ENCODE data around the gene TCP11L1.
"Not testable (repeated sequence)": the region's sequence is repeated elsewhere in the genome, so short reads cannot be mapped to it uniquely, and the experiment has no call there.

TCP11L1 gene

DNA sequence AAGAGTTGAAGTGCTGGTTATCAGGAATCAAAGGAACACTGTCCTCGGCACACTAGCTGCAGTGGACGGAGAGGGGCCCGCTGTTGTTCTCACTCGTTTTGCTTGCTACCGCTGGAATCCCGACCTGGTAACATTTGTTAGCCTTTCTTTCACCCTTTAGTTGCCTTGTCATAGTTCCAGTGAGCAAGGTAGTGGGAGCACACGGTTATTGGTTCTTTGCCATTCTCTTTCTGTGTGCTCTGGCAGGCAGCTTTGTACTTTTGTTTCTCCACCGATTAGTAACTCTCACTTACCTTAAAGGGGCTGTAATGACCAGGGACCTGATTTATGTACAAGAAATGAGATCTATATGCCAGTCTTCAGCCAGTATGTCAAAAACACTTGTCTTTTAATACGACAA lies 21.9 kb upstream of the TCP11L1 start:
- Histone ChIP-seq H3K4me3 (ENCODE audit: low read length) (peak overlapping the region; percentile 86), H3K4me1 (ENCODE audit: insufficient read depth, low read length) (peaks cover 10% of the 10 kb centered on the region), H3K36me3 (ENCODE audit: insufficient read depth, low read length) (no peaks in the 10 kb centered on the region), H3K9me3 (ENCODE audit: low read length) (no peaks in the 10 kb centered on the region), H2AFZ (ENCODE audit: low read depth, low read length) (no peak overlapping the region), H3K27me3 (ENCODE audit: insufficient read depth, low read length) (no peaks in the 10 kb centered on the region)

DNA sequence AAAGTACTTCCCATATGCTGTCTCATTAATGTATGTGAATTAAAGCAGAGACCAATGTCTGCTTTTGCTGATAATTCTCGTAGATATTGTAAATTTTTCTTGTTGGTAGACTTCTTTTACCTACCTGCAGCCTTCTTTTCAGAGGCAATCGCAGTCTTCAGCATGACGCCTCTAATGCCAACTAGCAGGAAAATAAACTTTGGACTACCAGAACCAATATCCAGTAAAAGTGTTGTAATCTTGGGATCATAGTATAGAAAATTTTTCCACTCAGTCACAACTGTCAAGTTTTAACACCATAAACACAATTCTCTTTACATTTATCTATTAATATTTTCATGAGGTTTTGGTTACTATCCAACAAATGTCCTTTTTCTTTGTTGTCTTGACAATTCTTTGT lies 21.4 kb upstream of the TCP11L1 start:
- no peak overlapping the region for H2AFZ ChIP-seq (ENCODE audit: low read depth, low read length)
- peaks cover 10% of the 10 kb centered on the region for H3K4me1 ChIP-seq (ENCODE audit: insufficient read depth, low read length)
- no peaks in the 10 kb centered on the region for H3K36me3 ChIP-seq (ENCODE audit: insufficient read depth, low read length)
- H3K27me3 ChIP-seq (ENCODE audit: insufficient read depth, low read length) = no peaks in the 10 kb centered on the region
- no peak overlapping the region for H3K4me3 ChIP-seq (ENCODE audit: low read length)
- H3K9me3 ChIP-seq (ENCODE audit: low read length) = no peaks in the 10 kb centered on the region

DNA sequence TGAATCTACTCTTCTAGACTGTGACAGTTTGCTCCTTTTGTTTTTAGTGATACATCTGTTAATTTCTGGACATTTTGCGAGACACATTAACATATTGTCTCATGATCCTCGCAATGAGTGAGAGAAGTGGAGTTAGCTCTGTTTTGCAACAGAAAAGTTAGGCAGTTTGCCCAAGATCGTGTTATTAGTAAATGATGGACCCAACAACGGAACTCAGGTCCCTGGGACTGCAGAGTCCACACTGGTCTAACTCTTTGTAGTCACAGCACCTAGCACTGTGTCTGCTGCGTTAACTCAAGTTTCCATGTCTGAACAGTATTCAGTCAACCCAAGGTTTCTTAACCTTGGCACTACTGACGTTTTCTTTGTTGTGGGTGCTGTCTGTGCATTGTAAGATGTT lies 20.5 kb upstream of the TCP11L1 start:
- no peaks in the 10 kb centered on the region for H3K36me3 ChIP-seq (ENCODE audit: insufficient read depth, low read length)

DNA sequence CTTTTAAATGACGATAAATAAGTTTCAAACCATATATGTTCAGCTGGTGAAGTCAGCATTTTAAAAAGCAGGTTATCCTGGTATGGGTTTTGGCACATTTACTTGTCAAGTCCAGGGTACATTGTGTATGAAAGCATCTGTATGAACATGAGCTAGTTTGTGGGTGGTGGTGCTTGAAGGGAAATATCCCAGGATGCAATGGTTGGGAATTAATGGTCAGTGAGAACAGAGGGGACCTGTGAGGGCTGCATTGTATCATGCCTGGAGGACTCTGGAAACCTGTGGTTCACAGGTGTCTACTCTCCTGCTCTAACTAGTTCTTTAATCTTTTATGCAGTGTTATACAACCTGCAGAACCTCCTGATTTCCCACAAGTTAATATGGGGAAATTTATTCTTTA lies 17.9 kb upstream of the TCP11L1 start:
- Histone ChIP-seq H3K36me3 (ENCODE audit: insufficient read depth, low read length) (no peaks in the 10 kb centered on the region), H3K4me3 (ENCODE audit: low read length) (no peak overlapping the region), H2AFZ (ENCODE audit: low read depth, low read length) (no peak overlapping the region), H3K27me3 (ENCODE audit: insufficient read depth, low read length) (no peaks in the 10 kb centered on the region), H3K9me3 (ENCODE audit: low read length) (no peaks in the 10 kb centered on the region), H3K4me1 (ENCODE audit: insufficient read depth, low read length) (peaks cover 9% of the 10 kb centered on the region)

More for the DNA sequence above, 20.5 kb upstream of the TCP11L1 start:
- Histone ChIP-seq H3K9me3 (ENCODE audit: low read length) (no peaks in the 10 kb centered on the region), H2AFZ (ENCODE audit: low read depth, low read length) (no peak overlapping the region), H3K4me1 (ENCODE audit: insufficient read depth, low read length) (peaks cover 10% of the 10 kb centered on the region), H3K4me3 (ENCODE audit: low read length) (no peak overlapping the region), H3K27me3 (ENCODE audit: insufficient read depth, low read length) (no peaks in the 10 kb centered on the region)

DNA sequence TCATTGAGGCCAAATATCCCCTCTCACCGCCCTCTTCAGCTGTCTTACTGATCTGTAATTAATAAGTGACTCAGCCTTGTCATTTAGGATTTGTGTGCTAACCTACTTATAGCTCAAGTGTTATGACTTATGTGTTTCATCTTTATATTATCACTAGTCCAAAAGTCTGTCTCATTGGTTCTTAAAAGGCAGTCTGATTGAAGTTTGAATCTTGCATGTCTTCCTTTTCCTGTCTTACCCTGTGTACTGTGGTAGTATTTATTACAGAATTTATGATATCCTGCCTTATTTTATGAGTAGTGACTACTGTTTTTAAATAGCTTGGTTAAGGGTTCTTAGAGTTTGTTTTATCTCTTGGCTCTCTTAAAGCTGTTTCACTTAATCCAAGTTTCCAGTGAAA lies 17.4 kb upstream of the TCP11L1 start:
- H3K4me3 ChIP-seq (ENCODE audit: low read length) = no peak overlapping the region
- H2AFZ ChIP-seq (ENCODE audit: low read depth, low read length) = no peak overlapping the region
- no peaks in the 10 kb centered on the region for H3K36me3 ChIP-seq (ENCODE audit: insufficient read depth, low read length)
- peaks cover 5% of the 10 kb centered on the region for H3K4me1 ChIP-seq (ENCODE audit: insufficient read depth, low read length)
- no peaks in the 10 kb centered on the region for H3K9me3 ChIP-seq (ENCODE audit: low read length)
- no peaks in the 10 kb centered on the region for H3K27me3 ChIP-seq (ENCODE audit: insufficient read depth, low read length)

DNA sequence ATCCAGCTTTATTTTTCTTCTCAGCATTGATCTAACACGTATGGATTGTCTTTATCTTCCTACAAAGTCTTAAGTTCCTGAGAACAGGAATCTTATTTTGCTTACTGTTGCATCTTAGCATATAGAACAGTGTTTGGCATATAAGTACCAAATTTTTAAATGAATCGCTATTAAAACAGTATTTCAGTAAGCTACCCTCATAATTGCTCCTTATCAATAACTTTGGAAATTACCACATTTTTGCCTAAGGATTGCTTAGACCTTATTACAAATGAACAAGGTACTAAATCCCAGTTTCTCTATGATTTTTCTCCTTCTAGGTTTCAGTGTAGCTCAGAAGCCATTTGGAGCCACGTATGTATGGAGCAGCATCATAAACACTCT lies 14.0 kb upstream of the TCP11L1 start:
- no peaks in the 10 kb centered on the region for H3K27me3 ChIP-seq (ENCODE audit: insufficient read depth, low read length)
- no peaks in the 10 kb centered on the region for H3K36me3 ChIP-seq (ENCODE audit: insufficient read depth, low read length)

DNA sequence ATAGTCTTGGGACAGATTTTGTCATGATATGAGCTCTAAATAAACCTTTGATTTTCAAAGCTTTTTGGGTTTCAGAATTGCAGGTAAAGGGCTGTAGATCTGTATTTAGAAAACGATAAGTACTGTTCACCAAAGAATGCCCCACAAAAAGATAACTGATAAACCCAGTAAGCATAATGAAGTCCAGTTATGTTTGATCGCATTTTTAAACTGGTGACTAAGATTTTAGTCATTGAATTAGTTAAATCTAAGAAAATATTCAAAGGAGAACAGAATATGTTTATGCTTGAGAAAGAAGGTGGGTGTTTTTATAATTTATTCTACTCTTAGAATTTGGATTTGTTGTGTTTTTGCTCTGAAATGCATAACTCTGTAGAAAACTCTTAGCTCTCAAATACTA lies 12.1 kb upstream of the TCP11L1 start:
- H3K4me1 ChIP-seq (ENCODE audit: insufficient read depth, low read length) = no peaks in the 10 kb centered on the region
- no peaks in the 10 kb centered on the region for H3K36me3 ChIP-seq (ENCODE audit: insufficient read depth, low read length)
- H2AFZ ChIP-seq (ENCODE audit: low read depth, low read length) = no peak overlapping the region
- no peaks in the 10 kb centered on the region for H3K9me3 ChIP-seq (ENCODE audit: low read length)
- no peak overlapping the region for H3K4me3 ChIP-seq (ENCODE audit: low read length)
- H3K27me3 ChIP-seq (ENCODE audit: insufficient read depth, low read length) = no peaks in the 10 kb centered on the region

More for the DNA sequence above, 14.0 kb upstream of the TCP11L1 start:
- no peaks in the 10 kb centered on the region for H3K9me3 ChIP-seq (ENCODE audit: low read length)
- no peak overlapping the region for H2AFZ ChIP-seq (ENCODE audit: low read depth, low read length)
- H3K4me1 ChIP-seq (ENCODE audit: insufficient read depth, low read length) = no peaks in the 10 kb centered on the region
- no peak overlapping the region for H3K4me3 ChIP-seq (ENCODE audit: low read length)

DNA sequence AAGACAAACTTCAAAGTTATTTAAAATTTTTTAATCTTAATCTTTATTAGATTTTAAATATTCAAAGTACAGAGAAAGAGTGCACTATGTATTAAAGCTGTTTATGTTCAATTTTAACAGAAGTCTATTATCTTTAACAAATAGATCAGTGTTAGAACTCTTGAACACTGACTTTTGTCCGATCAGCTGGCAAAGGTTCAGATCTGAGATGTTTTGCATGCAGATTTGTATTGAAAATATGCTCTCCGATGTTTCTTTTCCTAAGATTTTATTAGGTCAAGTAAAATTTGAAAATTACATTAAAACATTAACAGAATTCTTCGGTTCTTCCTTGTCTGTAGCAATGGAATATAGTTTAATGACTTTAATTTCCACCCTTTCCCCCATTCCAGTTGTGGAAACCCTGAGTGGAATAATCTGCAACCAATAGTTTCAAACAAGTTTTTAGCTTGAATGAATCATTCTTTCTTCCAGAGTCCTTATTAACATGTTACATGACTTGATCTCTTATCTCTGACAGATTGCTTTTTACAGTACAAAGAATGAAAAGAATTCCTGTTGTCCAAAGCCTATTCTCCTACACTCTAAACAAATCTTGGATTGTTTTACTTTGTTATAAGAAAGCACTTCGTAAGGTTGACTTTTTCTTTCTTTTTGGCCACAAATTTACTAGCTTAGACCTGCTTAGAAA lies 11.4 kb upstream of the TCP11L1 start:
- H3K4me1 ChIP-seq (ENCODE audit: insufficient read depth, low read length) = no peaks in the 10 kb centered on the region
- no peaks in the 10 kb centered on the region for H3K36me3 ChIP-seq (ENCODE audit: insufficient read depth, low read length)
- H3K9me3 ChIP-seq (ENCODE audit: low read length) = no peaks in the 10 kb centered on the region
- H3K27me3 ChIP-seq (ENCODE audit: insufficient read depth, low read length) = no peaks in the 10 kb centered on the region
- no peak overlapping the region for H3K4me3 ChIP-seq (ENCODE audit: low read length)
- no peak overlapping the region for H2AFZ ChIP-seq (ENCODE audit: low read depth, low read length)

DNA sequence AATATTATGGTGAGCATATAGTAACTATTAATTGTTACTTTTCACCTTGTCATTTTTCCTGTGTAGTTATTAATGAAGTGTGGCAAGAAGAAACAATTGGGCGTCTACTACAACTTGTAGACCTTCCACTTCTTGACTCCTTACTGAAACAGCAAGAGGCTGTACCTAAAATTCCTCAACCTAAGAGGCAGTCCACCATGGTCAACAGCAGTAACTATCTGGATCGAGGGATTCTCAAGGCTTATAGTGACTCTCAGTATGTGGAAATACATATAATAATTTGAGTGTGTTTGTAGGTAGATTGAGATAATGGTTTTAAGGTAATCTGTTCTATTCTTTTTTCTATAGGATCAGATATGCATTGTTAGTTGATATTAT lies 10.8 kb upstream of the TCP11L1 start:
- H3K27me3 ChIP-seq (ENCODE audit: insufficient read depth, low read length) = no peaks in the 10 kb centered on the region
- H3K9me3 ChIP-seq (ENCODE audit: low read length) = no peaks in the 10 kb centered on the region
- no peak overlapping the region for H3K4me3 ChIP-seq (ENCODE audit: low read length)
- H3K36me3 ChIP-seq (ENCODE audit: insufficient read depth, low read length) = no peaks in the 10 kb centered on the region
- no peaks in the 10 kb centered on the region for H3K4me1 ChIP-seq (ENCODE audit: insufficient read depth, low read length)
- no peak overlapping the region for H2AFZ ChIP-seq (ENCODE audit: low read depth, low read length)

DNA sequence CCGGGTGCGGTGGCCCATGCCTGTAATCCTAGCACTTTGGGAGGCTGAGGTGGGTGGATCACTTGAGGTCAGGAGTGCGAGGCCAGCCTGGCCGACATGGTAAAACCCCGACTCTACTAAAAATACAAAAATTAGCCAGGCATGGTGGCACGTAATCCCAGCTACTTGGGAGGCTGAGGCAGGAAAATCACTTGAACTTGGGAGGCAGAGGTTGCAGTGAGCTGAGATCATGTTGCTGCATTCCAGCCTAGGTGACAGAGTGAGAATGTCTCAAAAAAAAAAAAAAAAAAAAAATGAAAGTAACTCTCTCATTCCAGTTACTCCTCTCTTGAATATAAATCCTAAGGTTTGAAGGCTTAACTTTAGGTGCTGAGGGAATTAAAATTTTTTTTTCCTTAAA lies 10.2 kb upstream of the TCP11L1 start:
- not testable (repeated sequence) for H3K27me3 ChIP-seq (ENCODE audit: insufficient read depth, low read length); H3K9me3 ChIP-seq (ENCODE audit: low read length); H2AFZ ChIP-seq (ENCODE audit: low read depth, low read length); H3K4me3 ChIP-seq (ENCODE audit: low read length); H3K4me1 ChIP-seq (ENCODE audit: insufficient read depth, low read length); H3K36me3 ChIP-seq (ENCODE audit: insufficient read depth, low read length)

DNA sequence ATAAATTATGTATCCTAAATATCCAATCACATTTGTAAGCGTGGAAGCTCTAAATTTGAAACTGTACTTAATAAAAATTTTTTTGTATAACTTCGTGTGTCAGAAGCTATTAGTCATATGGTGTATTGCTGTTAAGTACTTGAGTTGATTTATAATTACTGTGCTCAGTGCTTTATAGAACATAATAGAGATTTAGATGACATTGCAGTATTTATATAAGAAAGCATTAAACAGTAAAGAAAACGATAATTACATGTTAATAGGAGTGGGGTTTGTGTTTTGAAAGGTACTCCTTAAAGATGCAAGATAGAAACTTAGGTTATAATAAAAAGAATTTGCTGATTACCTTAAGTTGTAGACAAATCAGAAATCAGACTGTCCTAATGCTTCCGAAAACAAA lies 5.9 kb upstream of the TCP11L1 start:
- no peaks in the 10 kb centered on the region for H3K27me3 ChIP-seq (ENCODE audit: insufficient read depth, low read length)
- H2AFZ ChIP-seq (ENCODE audit: low read depth, low read length) = no peak overlapping the region
- no peaks in the 10 kb centered on the region for H3K36me3 ChIP-seq (ENCODE audit: insufficient read depth, low read length)
- H3K4me3 ChIP-seq (ENCODE audit: low read length) = no peak overlapping the region
- H3K4me1 ChIP-seq (ENCODE audit: insufficient read depth, low read length) = no peaks in the 10 kb centered on the region
- H3K9me3 ChIP-seq (ENCODE audit: low read length) = no peaks in the 10 kb centered on the region

DNA sequence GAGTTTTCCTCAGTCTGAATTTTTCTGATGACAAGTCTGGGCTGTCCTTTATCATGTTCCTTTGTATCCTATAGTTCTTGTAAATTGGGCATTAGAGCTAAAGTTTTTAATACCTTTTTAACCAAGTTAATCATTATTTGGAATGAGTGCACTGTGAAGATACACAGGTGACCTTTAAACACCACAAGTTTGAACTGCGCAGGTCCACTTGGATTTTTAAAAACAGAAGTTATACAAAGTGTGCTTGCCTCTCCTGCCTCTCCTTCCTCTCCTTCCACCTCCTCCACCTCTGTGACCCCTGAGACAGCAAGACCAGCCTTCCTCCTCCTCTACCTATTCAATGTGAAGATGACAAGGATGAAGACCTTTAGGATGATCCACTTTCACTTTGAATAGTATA lies 4.4 kb upstream of the TCP11L1 start:
- no peaks in the 10 kb centered on the region for H3K9me3 ChIP-seq (ENCODE audit: low read length)
- H3K4me1 ChIP-seq (ENCODE audit: insufficient read depth, low read length) = no peaks in the 10 kb centered on the region
- no peaks in the 10 kb centered on the region for H3K27me3 ChIP-seq (ENCODE audit: insufficient read depth, low read length)
- H2AFZ ChIP-seq (ENCODE audit: low read depth, low read length) = no peak overlapping the region
- no peaks in the 10 kb centered on the region for H3K36me3 ChIP-seq (ENCODE audit: insufficient read depth, low read length)
- H3K4me3 ChIP-seq (ENCODE audit: low read length) = no peak overlapping the region

DNA sequence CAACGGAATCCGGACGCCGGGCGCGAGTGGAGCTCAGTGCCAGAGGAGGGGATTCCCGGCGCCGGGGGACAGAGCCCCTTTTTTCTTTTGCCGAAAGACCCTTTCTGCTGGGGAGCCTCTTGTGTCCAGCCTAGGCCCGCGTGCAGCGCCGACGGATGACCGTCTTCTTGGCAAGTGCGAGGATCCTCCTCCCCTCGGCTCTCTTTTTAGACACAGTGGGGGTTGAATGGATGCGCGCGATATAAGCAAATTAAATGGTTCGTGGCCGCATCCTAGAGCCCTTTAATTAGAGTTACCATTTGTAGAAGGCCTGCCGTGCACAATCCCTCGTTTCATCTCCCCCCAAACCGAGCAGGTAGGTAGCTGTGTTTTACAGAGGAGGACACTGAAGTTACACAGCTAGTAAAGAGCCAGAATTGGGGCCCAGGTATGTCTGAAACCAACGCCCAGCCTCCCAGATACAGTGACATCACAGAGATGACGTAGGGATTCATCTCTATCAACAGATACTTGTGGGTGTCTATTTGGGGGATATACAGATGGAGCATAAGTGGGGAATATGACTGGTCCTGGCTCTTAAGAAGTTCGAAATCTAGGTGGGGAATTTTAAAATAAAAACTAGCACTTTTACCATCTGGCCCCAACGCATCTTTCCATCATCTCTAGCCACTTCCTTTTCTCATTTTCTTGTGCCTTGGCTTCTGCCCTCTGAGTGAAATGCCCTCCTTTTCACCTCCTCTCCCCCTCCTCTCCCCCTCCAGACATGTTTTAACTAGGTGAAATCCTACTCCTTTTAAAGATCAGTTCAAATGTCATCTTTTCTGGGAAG lies 875 bp downstream of the TCP11L1 start:
- Histone ChIP-seq H3K4me1 (ENCODE audit: insufficient read depth, low read length) (peaks cover 10% of the 10 kb centered on the region), H3K9me3 (ENCODE audit: low read length) (peaks cover 2% of the 10 kb centered on the region), H3K36me3 (ENCODE audit: insufficient read depth, low read length) (peaks cover 19% of the 10 kb centered on the region), H3K27me3 (ENCODE audit: insufficient read depth, low read length) (no peaks in the 10 kb centered on the region), H3K4me3 (ENCODE audit: low read length) (peak overlapping the region; percentile 88), H2AFZ (ENCODE audit: low read depth, low read length) (peak overlapping the region; percentile 93)

Measured in neuron (in vitro differentiated cells).